Measurements from ENCODE around the gene CSMD2.

DNA sequence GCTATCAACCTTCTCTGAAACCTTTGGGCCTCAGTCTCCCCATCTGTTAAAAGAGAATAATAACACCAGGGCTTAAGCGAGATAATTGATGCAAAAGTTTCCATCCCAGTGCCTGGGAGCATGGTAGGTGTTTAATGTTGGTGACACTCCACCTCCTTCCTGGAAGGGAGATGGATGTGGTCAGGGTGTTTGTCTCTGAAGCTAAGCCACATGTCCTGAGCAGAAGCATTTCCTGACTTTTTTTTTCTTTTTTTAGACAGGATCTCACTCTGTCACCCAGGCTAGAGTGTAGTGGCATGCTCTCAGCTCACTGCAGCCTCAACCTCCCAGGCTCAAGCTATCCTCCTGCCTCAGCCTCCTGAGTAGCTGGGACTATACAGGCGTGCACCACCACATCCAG lies 373.8 kb downstream of the CSMD2 start:
- TF ChIP-seq, protein P1, sequence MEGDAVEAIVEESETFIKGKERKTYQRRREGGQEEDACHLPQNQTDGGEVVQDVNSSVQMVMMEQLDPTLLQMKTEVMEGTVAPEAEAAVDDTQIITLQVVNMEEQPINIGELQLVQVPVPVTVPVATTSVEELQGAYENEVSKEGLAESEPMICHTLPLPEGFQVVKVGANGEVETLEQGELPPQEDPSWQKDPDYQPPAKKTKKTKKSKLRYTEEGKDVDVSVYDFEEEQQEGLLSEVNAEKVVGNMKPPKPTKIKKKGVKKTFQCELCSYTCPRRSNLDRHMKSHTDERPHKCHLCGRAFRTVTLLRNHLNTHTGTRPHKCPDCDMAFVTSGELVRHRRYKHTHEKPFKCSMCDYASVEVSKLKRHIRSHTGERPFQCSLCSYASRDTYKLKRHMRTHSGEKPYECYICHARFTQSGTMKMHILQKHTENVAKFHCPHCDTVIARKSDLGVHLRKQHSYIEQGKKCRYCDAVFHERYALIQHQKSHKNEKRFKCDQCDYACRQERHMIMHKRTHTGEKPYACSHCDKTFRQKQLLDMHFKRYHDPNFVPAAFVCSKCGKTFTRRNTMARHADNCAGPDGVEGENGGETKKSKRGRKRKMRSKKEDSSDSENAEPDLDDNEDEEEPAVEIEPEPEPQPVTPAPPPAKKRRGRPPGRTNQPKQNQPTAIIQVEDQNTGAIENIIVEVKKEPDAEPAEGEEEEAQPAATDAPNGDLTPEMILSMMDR (IDR thresholded peaks at IDR 0.05; ENCODE audit: low read depth, low read length) = no peak
- TF ChIP-seq EZH2phosphoT487 (IDR thresholded peaks at IDR 0.05; ENCODE audit: low read depth) = no peak
